Fibroblast of upper back skin (primary cell): ENCODE data around the gene CNIH1.
"Not testable (repeated sequence)": the region's sequence is repeated elsewhere in the genome, so short reads cannot be mapped to it uniquely, and the experiment has no call there.

Experiments used
- DNase-seq: peaks from one replicate; pipeline ENCODE4 v3.0.0-alpha.2; 2013

Gene CNIH1

GRCh38 chr14:54465654-54466053 lies 24.5 kb upstream of the CNIH1 start:
- no peak for DNase-seq

GRCh38 chr14:54462048-54462447 lies 20.9 kb upstream of the CNIH1 start:
- no peak for DNase-seq

- no peak for DNase-seq
Observed at GRCh38 chr14:54459106-54459505, 17.9 kb upstream of the CNIH1 start.

- DNase-seq, result not testable (repeated sequence)
Observed at GRCh38 chr14:54458536-54458935, 17.4 kb upstream of the CNIH1 start.

GRCh38 chr14:54457609-54457996 lies 16.4 kb upstream of the CNIH1 start:
- no peak for DNase-seq

- not testable (repeated sequence) for DNase-seq
Observed at GRCh38 chr14:54456820-54457608, 15.8 kb upstream of the CNIH1 start.

GRCh38 chr14:54455363-54455762 lies 14.2 kb upstream of the CNIH1 start:
- DNase-seq, result no peak

GRCh38 chr14:54453990-54454389 lies 12.8 kb upstream of the CNIH1 start:
- peak; percentile 58 for DNase-seq

GRCh38 chr14:54453252-54453651 lies 12.1 kb upstream of the CNIH1 start:
- no peak for DNase-seq

- no peak for DNase-seq
Observed at GRCh38 chr14:54451961-54452360, 10.8 kb upstream of the CNIH1 start.

- no peak for DNase-seq
Observed at GRCh38 chr14:54451121-54451601, 10.0 kb upstream of the CNIH1 start.

GRCh38 chr14:54450535-54450934 lies 9.4 kb upstream of the CNIH1 start:
- peak; percentile 84 for DNase-seq

GRCh38 chr14:54447231-54447692 lies 6.1 kb upstream of the CNIH1 start:
- DNase-seq, result no peak

- peak; percentile 45 for DNase-seq
Observed at GRCh38 chr14:54446161-54446693, 5.1 kb upstream of the CNIH1 start.

GRCh38 chr14:54444681-54445080 lies 3.5 kb upstream of the CNIH1 start:
- DNase-seq, result peak; percentile 83

- peak; percentile 92 for DNase-seq
Observed at GRCh38 chr14:54443981-54444380, 2.8 kb upstream of the CNIH1 start.

GRCh38 chr14:54442961-54443360 lies 1.8 kb upstream of the CNIH1 start:
- not testable (repeated sequence) for DNase-seq

GRCh38 chr14:54440476-54440872 lies 700 bp downstream of the CNIH1 start:
- no peak for DNase-seq

- peak; percentile 58 for DNase-seq
Observed at GRCh38 chr14:54440037-54440436, 1.1 kb downstream of the CNIH1 start.

- no peak for DNase-seq
Observed at GRCh38 chr14:54438703-54439102, 2.5 kb downstream of the CNIH1 start.

GRCh38 chr14:54437954-54438353 lies 3.2 kb downstream of the CNIH1 start:
- not testable (repeated sequence) for DNase-seq

- DNase-seq, result peak; percentile 53
Observed at GRCh38 chr14:54435500-54435981, 5.6 kb downstream of the CNIH1 start.

GRCh38 chr14:54428527-54428926 lies 12.6 kb downstream of the CNIH1 start:
- no peak for DNase-seq

GRCh38 chr14:54427871-54428270 lies 13.3 kb downstream of the CNIH1 start:
- DNase-seq, result no peak
